ENCODE measurements around the gene BABAM2. TPM values are rescaled to one million over a fixed set of nuclear protein-coding genes. Genes with fewer than 3 reads are reported as not detected.

BABAM2 gene
- total and polyA plus RNA-seq, 2 of the 4 experiments (the other 2 are of a cell fraction) = 20.9 to 23.1 TPM

- H2BK15ac ChIP-seq (ENCODE audit: low read depth, low read length) = no peak overlapping the region
Observed at GRCh38 chr2:27931361-27931950, 40.9 kb downstream of the BABAM2 start.

More at GRCh38 chr2:27931361-27931950, 40.9 kb downstream of the BABAM2 start:
- no peak overlapping the region for H4K8ac ChIP-seq (ENCODE audit: low read depth in 2 of 2, low read length in 2 of 2)
- H2BK5ac ChIP-seq (ENCODE audit: low read depth, low read length, poor library complexity, severe bottlenecking) = no peak overlapping the region
- no peaks in the 10 kb centered on the region; the same call in 1 of the 2 replicates for H3K36me3 ChIP-seq (ENCODE audit: control insufficient read depth, insufficient read depth, low read length)
- no peak overlapping the region for H4K91ac ChIP-seq (ENCODE audit: insufficient read depth, low read depth, low read length)
- H3K14ac ChIP-seq (replicated peaks; ENCODE audit: low read depth, low read length) = no peak overlapping the region
- no peak for DNase-seq
- no peak overlapping the region for H2BK120ac ChIP-seq (ENCODE audit: low read depth, low read length)
- H3K4me3 ChIP-seq (ENCODE audit: insufficient read depth, low read depth, low read length) = no peak overlapping the region
- TF ChIP-seq MAZ (IDR thresholded peaks at IDR 0.05; ENCODE audit: borderline replicate concordance, low read depth, low read length) = no peak
- TF ChIP-seq RAD21 (IDR thresholded peaks at IDR 0.05; ENCODE audit: low read length) = no peak
- no peak for TF ChIP-seq SMC3 (IDR thresholded peaks at IDR 0.05; ENCODE audit: low read depth, low read length)
- no peak for TF ChIP-seq POLR2A (IDR thresholded peaks at IDR 0.05; ENCODE audit: low read depth, low read length)
- TF ChIP-seq CHD1 (IDR thresholded peaks at IDR 0.05; ENCODE audit: low read depth, low read length) = no peak
- TF ChIP-seq MAFK (IDR thresholded peaks at IDR 0.05; ENCODE audit: low read depth, low read length) = no peak
- no peak overlapping the region for H3K9ac ChIP-seq (ENCODE audit: low read depth, low read length)
- no peak overlapping the region for H3K56ac ChIP-seq (ENCODE audit: extremely low read depth, insufficient read depth, low read length)
- ChIA-PET CTCF (no interaction called here), POLR2A (ENCODE audit: unreplicated experiment) (no interaction called here)
- no CpG with 5 or more reads among the region's 4 CpGs for WGBS, 2 experiments (ENCODE audit: extremely low coverage in 2 of 2, insufficient read length in 1 of 2)
- no peaks in the 10 kb centered on the region for H4K20me1 ChIP-seq (ENCODE audit: insufficient read depth, low read length)
- H3K23ac ChIP-seq (ENCODE audit: low read depth, low read length) = no peak overlapping the region
- H3K27me3 ChIP-seq (ENCODE audit: control insufficient read depth, insufficient read depth, low read length) = no peaks in the 10 kb centered on the region
- H2AFZ ChIP-seq (replicated peaks; ENCODE audit: low read length, poor library complexity) = no peak overlapping the region
- H3K4me2 ChIP-seq (ENCODE audit: low read depth, low read length) = no peak overlapping the region
- no peak overlapping the region for H2BK20ac ChIP-seq (ENCODE audit: low read depth, low read length)
- ATAC-seq (ENCODE audit: low read depth) = no peak
- BruUV-seq (replicated peaks) = no TSS peak
- no peak overlapping the region for H3K4ac ChIP-seq (ENCODE audit: low read depth, low read length)
- H4K5ac ChIP-seq (ENCODE audit: low read depth, low read length) = no peak overlapping the region
- peaks cover 4% of the 10 kb centered on the region; the same call in 1 of the 2 replicates for H3K9me1 ChIP-seq (ENCODE audit: insufficient read depth, low read length)
- intact Hi-C loops (cut with micrococcal nuclease) (no loop called here), in situ Hi-C loops (cut with MboI; ENCODE audit: low sequenced_read_pairs) (no loop called here), dilution Hi-C loops (cut with HindIII; ENCODE audit: low sequenced_read_pairs, unreplicated experiment) (no loop called here)
- no peak overlapping the region for H2AK5ac ChIP-seq (ENCODE audit: low read depth, low read length)
- H3K27ac ChIP-seq (ENCODE audit: insufficient read depth, low read length) = no peak overlapping the region
- no peak overlapping the region for H2AK9ac ChIP-seq (replicated peaks; ENCODE audit: low read depth, low read length, poor library complexity)
- H3K79me1 ChIP-seq (ENCODE audit: low read depth in 1 of 2, low read length in 2 of 2) = peaks cover 5 to 6% of the 10 kb centered on the region in 2 experiments; a peak in 2 of 4 replicates
- H3K9me3 ChIP-seq (ENCODE audit: control insufficient read depth, insufficient read depth, low read length) = no peaks in the 10 kb centered on the region
- 0 out of 2 replicates have a peak, but pooled peaks cover 3% of the 10 kb centered on the region for H3K4me1 ChIP-seq (ENCODE audit: control insufficient read depth, insufficient read depth, low read length)
- H3K18ac ChIP-seq (ENCODE audit: low read depth, low read length) = no peak overlapping the region
